ENCODE measurements around the gene SAFB. TPM values are rescaled to one million over a fixed set of nuclear protein-coding genes. Genes with fewer than 3 reads are reported as not detected.

The SAFB gene
- total and polyA plus RNA-seq, 12 donors: 42.8 to 72.5 (median 50.2) TPM

- 89 to 90% methylated on average over 9 of the region's 9 CpGs for WGBS, 2 donors
- H3K4me1 ChIP-seq: peaks cover 5 to 32% (median 21%) of the 10 kb centered on the region in 9 donors
- no peaks in the 10 kb centered on the region for H3K9me3 ChIP-seq
- DNase-seq: no peak
- H3K4me3 ChIP-seq: no peak overlapping the region
- peaks cover 0 to 16% (median 0%) of the 10 kb centered on the region in 9 donors for H3K36me3 ChIP-seq
- H3K27me3 ChIP-seq: no peaks in the 10 kb centered on the region
- no peak overlapping the region for H3K27ac ChIP-seq
- intact Hi-C loops (cut with DNase I): loop anchor here in 2 of 10 donors (5.0 kb wide), 2 partner anchors 50 to 55 kb away; partner anchors contain the start of genes SAFB (in 1 of the 2) and SAFB2 (in 1 of the 2)
- no peak for ATAC-seq
- no peak for TF ChIP-seq CTCF (IDR thresholded peaks at IDR 0.05)
These were observed 54.7 kb downstream of the SAFB start for GRCh38 chr19:5677580-5677979.

- DNase-seq (no peak), ATAC-seq (no peak)
- no peak overlapping the region for H3K27ac ChIP-seq
- peaks cover 0 to 16% (median 0%) of the 10 kb centered on the region in 9 donors for H3K36me3 ChIP-seq
- no peaks in the 10 kb centered on the region for H3K27me3 ChIP-seq
- WGBS, 2 donors: 92 to 93% methylated on average over 22 of the region's 22 CpGs
- H3K4me1 ChIP-seq: peaks cover 5 to 32% (median 21%) of the 10 kb centered on the region in 9 donors
- intact Hi-C loops (cut with DNase I): loop anchor here in 2 of 10 donors (5.0 kb wide), 2 partner anchors 51 to 56 kb away; partner anchors contain the start of genes SAFB (in 1 of the 2) and SAFB2 (in 1 of the 2)
- no peak overlapping the region for H3K4me3 ChIP-seq
- no peaks in the 10 kb centered on the region for H3K9me3 ChIP-seq
- no peak for TF ChIP-seq CTCF (IDR thresholded peaks at IDR 0.05)
These were observed 55.3 kb downstream of the SAFB start for GRCh38 chr19:5678071-5678718.

GRCh38 chr19:5679289-5680083 lies 56.6 kb downstream of the SAFB start:
- Histone ChIP-seq H3K27ac (peak overlapping the region; percentile 57 to 97 (median 93)), H3K4me3 (peak overlapping the region; percentile 32 to 97 (median 82)), H3K4me1 (peaks cover 5 to 32% (median 21%) of the 10 kb centered on the region in 9 donors), H3K9me3 (no peaks in the 10 kb centered on the region), H3K36me3 (peaks cover 0 to 16% (median 0%) of the 10 kb centered on the region in 9 donors), H3K27me3 (no peaks in the 10 kb centered on the region)
- TF ChIP-seq CTCF (IDR thresholded peaks at IDR 0.05): no peak
- DNase-seq (peak in 1 of 2 donors; percentile 39), ATAC-seq (peak in 2 of 8 donors; percentile 2 to 3)
- intact Hi-C loops (cut with DNase I): loop anchor here in 4 of 10 donors (2.0 to 5.0 kb wide), 4 partner anchors 41 to 57 kb away; partner anchors contain the start of genes SAFB (in 3 of the 4), SAFB2 (in 3 of the 4), CATSPERD (in 1 of the 4) and LONP1 (in 1 of the 4)
- 20 to 22% methylated on average over 26 of the region's 26 CpGs for WGBS, 2 donors

- peak in 6 of 8 donors; percentile 1 to 15 (median 9) for ATAC-seq
- intact Hi-C loops (cut with DNase I): loop anchor here in 3 of 10 donors (2.0 to 5.0 kb wide), 3 partner anchors 41 to 58 kb away; partner anchors contain the start of genes SAFB (in 2 of the 3), SAFB2 (in 2 of the 3), CATSPERD (in 1 of the 3) and LONP1 (in 1 of the 3)
- DNase-seq: peak in 1 of 2 donors; percentile 58
These were observed 57.2 kb downstream of the SAFB start for GRCh38 chr19:5680084-5680436.

More at GRCh38 chr19:5680084-5680436, 57.2 kb downstream of the SAFB start:
- no peaks in the 10 kb centered on the region for H3K27me3 ChIP-seq
- peaks cover 0 to 16% (median 0%) of the 10 kb centered on the region in 9 donors for H3K36me3 ChIP-seq
- H3K4me3 ChIP-seq: peak overlapping the region; percentile 32 to 97 (median 82)
- TF ChIP-seq CTCF (IDR thresholded peaks at IDR 0.05): no peak
- H3K4me1 ChIP-seq: peaks cover 5 to 32% (median 21%) of the 10 kb centered on the region in 9 donors
- no peaks in the 10 kb centered on the region for H3K9me3 ChIP-seq
- H3K27ac ChIP-seq: peak overlapping the region; percentile 57 to 97 (median 93)
- WGBS, 2 donors: 0 to 1% methylated on average over 23 of the region's 23 CpGs
